GM21825 (cell line): ENCODE results near the gene PTPRN2.

ENCODE experiments used
- ATAC-seq: cut with Tn5 transposase; IDR thresholded peaks from one replicate; pipeline ENCODE4 v1.9.1; 2021; ENCODE audit warnings: mild to moderate bottlenecking, moderate library complexity; ENCODE audit not compliant: unreplicated experiment

Gene PTPRN2

GRCh38 chr7:158111906-158112570 lies 475.6 kb downstream of the PTPRN2 start:
- ATAC-seq = no peak

GRCh38 chr7:158111049-158111751 lies 476.4 kb downstream of the PTPRN2 start:
- no peak for ATAC-seq

GRCh38 chr7:158110661-158111048 lies 477.0 kb downstream of the PTPRN2 start:
- ATAC-seq = no peak

- ATAC-seq = no peak
Observed at GRCh38 chr7:158110034-158110590, 477.5 kb downstream of the PTPRN2 start.

- ATAC-seq = no peak
Observed at GRCh38 chr7:158109364-158110033, 478.1 kb downstream of the PTPRN2 start.

GRCh38 chr7:158108646-158109293 lies 478.9 kb downstream of the PTPRN2 start:
- no peak for ATAC-seq

- no peak for ATAC-seq
Observed at GRCh38 chr7:158107806-158108205, 479.8 kb downstream of the PTPRN2 start.

GRCh38 chr7:158106272-158106671 lies 481.4 kb downstream of the PTPRN2 start:
- ATAC-seq = no peak

GRCh38 chr7:158103378-158103777 lies 484.2 kb downstream of the PTPRN2 start:
- no peak for ATAC-seq

GRCh38 chr7:158102897-158103296 lies 484.7 kb downstream of the PTPRN2 start:
- ATAC-seq = no peak

- ATAC-seq = no peak
Observed at GRCh38 chr7:158101821-158102450, 485.7 kb downstream of the PTPRN2 start.

- no peak for ATAC-seq
Observed at GRCh38 chr7:158098125-158099030, 489.2 kb downstream of the PTPRN2 start.

GRCh38 chr7:158097453-158098124 lies 490.0 kb downstream of the PTPRN2 start:
- ATAC-seq = no peak

- ATAC-seq = no peak
Observed at GRCh38 chr7:158097106-158097452, 490.5 kb downstream of the PTPRN2 start.

GRCh38 chr7:158096582-158096981 lies 491.0 kb downstream of the PTPRN2 start:
- ATAC-seq = no peak

GRCh38 chr7:158094671-158095226 lies 492.9 kb downstream of the PTPRN2 start:
- no peak for ATAC-seq

- ATAC-seq = no peak
Observed at GRCh38 chr7:158094046-158094445, 493.6 kb downstream of the PTPRN2 start.

- ATAC-seq = no peak
Observed at GRCh38 chr7:158093156-158093796, 494.3 kb downstream of the PTPRN2 start.
